Rectal smooth muscle tissue (tissue), 1 donor: ENCODE measurements around the gene CERS4.
"Not testable (repeated sequence)": the region's sequence is repeated elsewhere in the genome, so short reads cannot be mapped to it uniquely, and the experiment has no call there.

ENCODE experiments used
- H3K27ac ChIP-seq: one replicate; pipeline ENCODE4 v1.7.0; 2013; ENCODE audit warnings: low read depth, low read length, inconsistent platforms
- H3K27me3 ChIP-seq: one replicate; pipeline ENCODE4 v1.7.0; 2013; ENCODE audit warnings: low read length; ENCODE audit not compliant: control insufficient read depth, insufficient read depth
- H3K36me3 ChIP-seq: one replicate; pipeline ENCODE4 v1.7.0; 2013; ENCODE audit warnings: low read length; ENCODE audit not compliant: control insufficient read depth, insufficient read depth
- H3K4me1 ChIP-seq: one replicate; pipeline ENCODE4 v1.7.0; 2013; ENCODE audit warnings: low read length; ENCODE audit not compliant: control insufficient read depth, insufficient read depth
- H3K4me3 ChIP-seq: one replicate; pipeline ENCODE4 v1.7.0; 2013; ENCODE audit warnings: low read length
- H3K9ac ChIP-seq: one replicate; pipeline ENCODE4 v1.7.0; 2013; ENCODE audit warnings: low read length

CERS4 gene

GRCh38 chr19:8261881-8262280 is 52.7 kb downstream of the CERS4 start:
- Histone ChIP-seq H3K4me3 (no peak overlapping the region), H3K4me1 (no peaks in the 10 kb centered on the region), H3K27me3 (no peaks in the 10 kb centered on the region), H3K9ac (no peak overlapping the region), H3K27ac (no peak overlapping the region), H3K36me3 (peaks cover 7% of the 10 kb centered on the region)

- Histone ChIP-seq H3K36me3 (peaks cover 6% of the 10 kb centered on the region), H3K4me1 (no peaks in the 10 kb centered on the region), H3K27me3 (no peaks in the 10 kb centered on the region), H3K9ac (no peak overlapping the region), H3K4me3 (no peak overlapping the region), H3K27ac (no peak overlapping the region)
These were observed 53.3 kb downstream of the CERS4 start for GRCh38 chr19:8262431-8262830.

GRCh38 chr19:8264248-8264647 is 55.1 kb downstream of the CERS4 start:
- H3K27ac ChIP-seq, H3K9ac ChIP-seq, H3K27me3 ChIP-seq, H3K36me3 ChIP-seq, H3K4me1 ChIP-seq, H3K4me3 ChIP-seq: not testable (repeated sequence)

GRCh38 chr19:8265872-8266271 is 56.7 kb downstream of the CERS4 start:
- H3K9ac ChIP-seq, result no peak overlapping the region
- no peaks in the 10 kb centered on the region for H3K27me3 ChIP-seq
- H3K4me3 ChIP-seq, result no peak overlapping the region
- no peaks in the 10 kb centered on the region for H3K4me1 ChIP-seq
- peaks cover 3% of the 10 kb centered on the region for H3K36me3 ChIP-seq
- no peak overlapping the region for H3K27ac ChIP-seq

GRCh38 chr19:8269724-8270123 is 60.6 kb downstream of the CERS4 start:
- Histone ChIP-seq H3K4me3 (no peak overlapping the region), H3K27ac (no peak overlapping the region)

GRCh38 chr19:8276508-8276907 is 67.3 kb downstream of the CERS4 start:
- not testable (repeated sequence) for H3K4me3 ChIP-seq

More at GRCh38 chr19:8269724-8270123, 60.6 kb downstream of the CERS4 start:
- H3K9ac ChIP-seq, result no peak overlapping the region
- no peaks in the 10 kb centered on the region for H3K4me1 ChIP-seq
- H3K27me3 ChIP-seq, result no peaks in the 10 kb centered on the region
- H3K36me3 ChIP-seq, result no peaks in the 10 kb centered on the region

GRCh38 chr19:8291337-8291736 is 82.2 kb downstream of the CERS4 start:
- H3K4me1 ChIP-seq, H3K9ac ChIP-seq, H3K27me3 ChIP-seq, H3K36me3 ChIP-seq, H3K27ac ChIP-seq, H3K4me3 ChIP-seq: not testable (repeated sequence)

More at GRCh38 chr19:8276508-8276907, 67.3 kb downstream of the CERS4 start:
- not testable (repeated sequence) for H3K36me3 ChIP-seq, H3K27me3 ChIP-seq, H3K27ac ChIP-seq, H3K9ac ChIP-seq, H3K4me1 ChIP-seq

- Histone ChIP-seq H3K4me1 (peaks cover under 1% of the 10 kb centered on the region), H3K36me3 (no peaks in the 10 kb centered on the region), H3K9ac (no peak overlapping the region), H3K4me3 (no peak overlapping the region), H3K27me3 (no peaks in the 10 kb centered on the region), H3K27ac (no peak overlapping the region)
These were observed 93.2 kb downstream of the CERS4 start for GRCh38 chr19:8302357-8302691.

GRCh38 chr19:8302734-8303133 is 93.6 kb downstream of the CERS4 start:
- H3K9ac ChIP-seq, result no peak overlapping the region
- H3K4me3 ChIP-seq, result no peak overlapping the region
- H3K36me3 ChIP-seq, result no peaks in the 10 kb centered on the region
- peaks cover 5% of the 10 kb centered on the region for H3K4me1 ChIP-seq
- H3K27me3 ChIP-seq, result no peaks in the 10 kb centered on the region
- no peak overlapping the region for H3K27ac ChIP-seq

GRCh38 chr19:8304841-8305621 is 95.9 kb downstream of the CERS4 start:
- no peaks in the 10 kb centered on the region for H3K36me3 ChIP-seq
- H3K27me3 ChIP-seq, result no peaks in the 10 kb centered on the region
- H3K27ac ChIP-seq, result no peak overlapping the region
- peaks cover 12% of the 10 kb centered on the region for H3K4me1 ChIP-seq
- no peak overlapping the region for H3K9ac ChIP-seq
- H3K4me3 ChIP-seq, result no peak overlapping the region

GRCh38 chr19:8305798-8306197 is 96.6 kb downstream of the CERS4 start:
- peaks cover 12% of the 10 kb centered on the region for H3K4me1 ChIP-seq
- no peak overlapping the region for H3K9ac ChIP-seq
- no peak overlapping the region for H3K27ac ChIP-seq
- H3K4me3 ChIP-seq, result no peak overlapping the region
- H3K27me3 ChIP-seq, result no peaks in the 10 kb centered on the region
- peaks cover 3% of the 10 kb centered on the region for H3K36me3 ChIP-seq

- no peak overlapping the region for H3K27ac ChIP-seq
- no peak overlapping the region for H3K9ac ChIP-seq
- H3K4me3 ChIP-seq, result peak overlapping the region; percentile 23
- peaks cover 3% of the 10 kb centered on the region for H3K36me3 ChIP-seq
- H3K27me3 ChIP-seq, result no peaks in the 10 kb centered on the region
- peaks cover 12% of the 10 kb centered on the region for H3K4me1 ChIP-seq
These were observed 97.3 kb downstream of the CERS4 start for GRCh38 chr19:8306235-8307054.
